HepG2 (cell line): ENCODE data around the gene SPPL2B. TPM values are rescaled to one million over a fixed set of nuclear protein-coding genes. Genes with fewer than 3 reads are reported as not detected.

Experiments used
- ATAC-seq: fragments of 200-7000 bp; cut with Tn5 transposase; 3 replicates; pipeline ENCODE4 v1.9.1; 2020; ENCODE audit warnings: mild to moderate bottlenecking, moderate library complexity
- BruUV-seq: library from RNA; stranded (reverse); fragments of 400-500 nt; replicated peaks from 2 replicates; lab custom pipeline; 2021; lab: Mats Ljungman, UMichigan
- CTCF ChIA-PET: fragments of 300-600 bp; formaldehyde crosslinking; extraction: SDS; loops from one replicate; lab custom pipeline; 2021; ENCODE audit warnings: low total read pairs, inconsistent platforms, low intra/inter-chr PET ratio; lab: Yijun Ruan, JAX
- POLR2A ChIA-PET: fragments of 350-600 bp; sonication (Branson Sonifier 250); formaldehyde crosslinking; loops from one replicate; lab custom pipeline; 2020; ENCODE audit warnings: antibody characterized with exemption, inconsistent platforms; lab: Yijun Ruan, JAX
- DNase-seq: peaks from one replicate; pipeline ENCODE4 v3.0.0-alpha.2; 2015; ENCODE audit warnings: low spot score
- FAIRE-seq: peaks from 3 replicates; lab custom pipeline; 2011; peaks lifted over from hg19 to GRCh38; lab: Jason Lieb, UNC
- H2AFZ ChIP-seq: one replicate; pipeline ENCODE4 v1.6.1; 2011; ENCODE audit warnings: low read length, inconsistent platforms
- H3K27ac ChIP-seq: fragments of 300-600 bp; 3 replicates; pipeline ENCODE4 v1.8.0; 2011; ENCODE audit warnings: mixed run types, mild to moderate bottlenecking, mixed read lengths, low read length, inconsistent platforms; ENCODE audit not compliant: insufficient read depth; ENCODE audit errors: extremely low read length
- H3K27me3 ChIP-seq, 2 experiments: fragments of 200-600 bp in 1 of 2; 2 replicates in 1 of 2; 3 replicates in 1 of 2; pipeline versions ENCODE4 v1.6.0 to v1.8.0; 2011; ENCODE audit warnings: low read length in 2 of 2, mild to moderate bottlenecking in 2 of 2, moderate library complexity in 2 of 2, inconsistent platforms in 1 of 2; ENCODE audit not compliant: insufficient read depth in 2 of 2, control insufficient read depth in 1 of 2
- H3K36me3 ChIP-seq, 2 experiments: fragments of 200-600 bp in 1 of 2; replicated peaks in 1 of 2; 2 replicates in 1 of 2; 3 replicates in 1 of 2; pipeline versions ENCODE4 v1.5.1 to v1.8.0; 2011; ENCODE audit warnings: low read length in 2 of 2, inconsistent platforms in 1 of 2; ENCODE audit not compliant: insufficient read depth in 2 of 2, control insufficient read depth in 1 of 2
- H3K4me1 ChIP-seq: 2 replicates; pipeline ENCODE4 v1.5.1; 2012; ENCODE audit warnings: low read length, inconsistent platforms; ENCODE audit not compliant: insufficient read depth
- H3K4me2 ChIP-seq: 2 replicates; pipeline ENCODE4 v1.6.0; 2011; ENCODE audit warnings: low read depth, low read length, inconsistent platforms
- H3K4me3 ChIP-seq, 3 experiments: fragments of 200-600 bp in 1 of 3; sonication (generic), shearing (Covaris generic) in 1 of 3; replicated peaks in 1 of 3; 2 replicates each; pipeline ENCODE4 v1.5.1; 2011 to 2016; ENCODE audit warnings: low read length in 3 of 3, inconsistent platforms in 2 of 3, low read depth in 2 of 3, mild to moderate bottlenecking in 2 of 3, control low read depth in 1 of 3, mixed read lengths in 1 of 3; ENCODE audit not compliant: insufficient read depth in 1 of 3
- H3K79me2 ChIP-seq: one replicate; pipeline ENCODE4 v1.6.1; 2011; ENCODE audit warnings: low read length, inconsistent platforms; ENCODE audit not compliant: insufficient read depth
- H3K9ac ChIP-seq: 2 replicates; pipeline ENCODE4 v1.6.0; 2011; ENCODE audit warnings: mild to moderate bottlenecking, low read depth, low read length, inconsistent platforms; ENCODE audit not compliant: insufficient read depth
- H3K9me3 ChIP-seq: 2 replicates; pipeline ENCODE4 v1.5.1; 2012; ENCODE audit warnings: mild to moderate bottlenecking, low read length
- H4K20me1 ChIP-seq: 2 replicates; pipeline ENCODE4 v1.6.0; 2011; ENCODE audit warnings: inconsistent platforms, mild to moderate bottlenecking, low read length, moderate library complexity; ENCODE audit not compliant: insufficient read depth
- CTCF ChIP-seq: sonication (generic); formaldehyde crosslinking; IDR thresholded peaks from 2 replicates; pipeline ENCODE4 v1.5.0; 2020; ENCODE audit warnings: mild to moderate bottlenecking, missing genetic modification reagents, moderate library complexity
- ETS1 ChIP-seq: sonication (generic); formaldehyde crosslinking; IDR thresholded peaks from 2 replicates; pipeline ENCODE4 v1.4.0; 2020; ENCODE audit warnings: missing genetic modification reagents
- FIP1L1 ChIP-seq: fragments of 200-400 bp; formaldehyde crosslinking; IDR thresholded peaks from 2 replicates; pipeline ENCODE4 v1.6.1; 2018; ENCODE audit warnings: low read depth, mild to moderate bottlenecking, low read length, moderate library complexity, borderline replicate concordance; ENCODE audit not compliant: insufficient read depth
- FOSL1 ChIP-seq: sonication (generic); formaldehyde crosslinking; IDR thresholded peaks from 2 replicates; pipeline ENCODE4 v1.9.0; 2021; ENCODE audit warnings: missing genetic modification reagents, borderline replicate concordance
- GRHL1 ChIP-seq: sonication (generic); formaldehyde crosslinking; conservative IDR thresholded peaks from 2 replicates; pipeline ENCODE4 v1.8.0; 2022; ENCODE audit warnings: missing genetic modification reagents
- MXI1 ChIP-seq: IDR thresholded peaks from 3 replicates; pipeline ENCODE4 v1.6.1; 2012; ENCODE audit warnings: low read depth, low read length, inconsistent platforms, borderline replicate concordance
- NFKBIZ ChIP-seq: IDR thresholded peaks from 2 replicates; pipeline ENCODE4 v1.6.1; 2018; ENCODE audit warnings: missing genetic modification reagents, missing compliant biosample characterization
- RFXAP ChIP-seq: sonication (generic); formaldehyde crosslinking; IDR thresholded peaks from 2 replicates; pipeline ENCODE4 v1.4.0; 2020; ENCODE audit warnings: missing genetic modification reagents, borderline replicate concordance
- ZNF280D ChIP-seq: sonication (generic); formaldehyde crosslinking; IDR thresholded peaks from 2 replicates; pipeline ENCODE4 v1.5.1; 2020; ENCODE audit warnings: mild to moderate bottlenecking, missing genetic modification reagents
- ZNF503 ChIP-seq: sonication (generic); formaldehyde crosslinking; IDR thresholded peaks from 2 replicates; pipeline ENCODE4 v1.4.0; 2020; ENCODE audit warnings: missing genetic modification reagents
- ZNF879 ChIP-seq: sonication (generic); formaldehyde crosslinking; IDR thresholded peaks from 2 replicates; pipeline ENCODE4 v1.8.1; 2023; ENCODE audit warnings: missing genetic modification reagents
- WGBS: methylation state at CpG from one replicate; pipeline ENCODE4 v1.1.6; 2017; ENCODE audit warnings: low lambda C conversion rate; 5-methylcytosine and 5-hydroxymethylcytosine counted together
- in situ Hi-C: cut with HindIII; loops from 2 replicates; pipeline ENCODE4 v1.10.0; 2017; ENCODE audit warnings: low pct_unique_long_range_greater_than_20kb; ENCODE audit not compliant: extremely low pct_ligation_motif_present
- intact Hi-C: fragments of 100-400 bp; cut with micrococcal nuclease; formaldehyde crosslinking; loops from one replicate; pipeline ENCODE4 v1.10.0; 2022; ENCODE audit not compliant: unreplicated experiment
- polyA plus RNA-seq, 8 experiments: library from polyadenylated mRNA; depleted of rRNA in 3 of 8; stranded (reverse) in 7 of 8; unstranded in 1 of 8; fragments of >200 nt; fragmentation: Illumina TruSeq in 4 of 8; extraction: Trizol in 4 of 8; gene quantifications; 2 replicates each; pipeline versions ENCODE4 v1.2.1 to v1.2.3, GENCODE V29; 2011 to 2016; ENCODE audit warnings: low read depth in 4 of 8, missing spikeins in 1 of 8, mixed read lengths in 1 of 8; ENCODE audit not compliant: insufficient read depth in 1 of 8
- total RNA-seq, 5 experiments: library from RNA; depleted of rRNA; stranded (reverse); fragments of >200 nt; fragmentation: Illumina TruSeq; extraction: Trizol; gene quantifications; 2 replicates each; pipeline ENCODE4 v1.2.3, GENCODE V29; 2016; ENCODE audit warnings: low read depth in 1 of 5

The SPPL2B gene
- total and polyA plus RNA-seq, 2 of the 13 experiments (the other 11 are each of a cell fraction or from before 2014, with no cell fraction given): 14.9 to 15.2 TPM

GRCh38 chr19:2315121-2315817, 13.2 kb upstream of the SPPL2B start:
- Histone ChIP-seq H2AFZ (no peak overlapping the region), H4K20me1 (no peaks in the 10 kb centered on the region), H3K4me2 (peak overlapping the region; percentile 83), H3K4me3 (no peak overlapping the region), H3K79me2 (no peaks in the 10 kb centered on the region), H3K4me1 (peaks cover 30% of the 10 kb centered on the region), H3K27ac (no peak overlapping the region), H3K27me3 (peaks cover 5 to 10% of the 10 kb centered on the region in 2 experiments; a peak in 4 of 5 replicates), H3K36me3 (no peaks in the 10 kb centered on the region), H3K9ac (no peak overlapping the region), H3K9me3 (peaks cover 9% of the 10 kb centered on the region)
- intact Hi-C loops: loop anchor here (10.0 kb wide), 2 partner anchors 80 to 300 kb away; partner anchors contain the start of genes PLEKHJ1 and SF3A2
- DNase-seq (no peak), FAIRE-seq (no peak), ATAC-seq (no peak)
- ChIA-PET POLR2A (interaction anchor here (0.5 to 2.6 kb wide), 7 partner anchors 15 to 424 kb away, joined by 3 to 11 read pairs (median 3); partner anchors contain the start of genes AP3D1 and PLEKHJ1), CTCF (interaction anchor here (1.5 to 2.4 kb wide), 5 partner anchors 40 to 159 kb away, joined by 4 to 16 read pairs (median 8); partner anchors contain the start of genes PLEKHJ1 and SF3A2)
- in situ Hi-C loops: loop anchor here (5.0 to 10.0 kb wide), 3 partner anchors 38 to 160 kb away; partner anchors contain the start of genes AP3D1, PLEKHJ1 and SF3A2
- BruUV-seq: no TSS peak
- 32% methylated on average over 7 of the region's 7 CpGs for WGBS
- TF ChIP-seq MXI1 (no peak), ZNF503 (CRISPR knock-in tag) (no peak), FOSL1 (CRISPR knock-in tag) (0 out of 2 replicates have a peak, but pooled peaks have one; percentile 9), CTCF (no peak), NFKBIZ (CRISPR knock-in tag) (no peak), ETS1 (CRISPR knock-in tag) (no peak), GRHL1 (CRISPR knock-in tag) (no peak), RFXAP (CRISPR knock-in tag) (no peak), ZNF280D (CRISPR knock-in tag) (0 out of 2 replicates have a peak, but pooled peaks have one; percentile 14), ZNF879 (no peak), FIP1L1 (no peak)
